H1 (cell line): ENCODE results near the gene ARSB.

ENCODE experiments used
- EZH2 ChIP-seq: fragments of 200-600 bp; sonication (generic); IDR thresholded peaks from 2 replicates; pipeline ENCODE4 v1.7.1; 2012; ENCODE audit warnings: low read depth, mild to moderate bottlenecking, moderate library complexity, low read length, inconsistent platforms; ENCODE audit not compliant: severe bottlenecking
- GTF2F1 ChIP-seq: IDR thresholded peaks from 2 replicates; pipeline ENCODE4 v1.6.1; 2012; ENCODE audit warnings: low read depth, low read length, improper control_type of control experiment, borderline replicate concordance
- TBP ChIP-seq: IDR thresholded peaks from 2 replicates; pipeline ENCODE4 v1.6.1; 2011; ENCODE audit warnings: low read depth, low read length, improper control_type of control experiment
- TF ChIP-seq, protein P1 (sequence below), 3 experiments: IDR thresholded peaks; 1 replicate in 2 of 3; 2 replicates in 1 of 3; pipeline versions ENCODE4 v1.5.1 to v1.6.1; 2011; ENCODE audit warnings: low read length in 3 of 3, mild to moderate bottlenecking in 3 of 3, inconsistent platforms in 2 of 3, low read depth in 1 of 3, moderate library complexity in 1 of 3; ENCODE audit not compliant: insufficient read depth in 1 of 3; ENCODE audit errors: control extremely low read depth in 1 of 3
- TF ChIP-seq, protein P2 (sequence below): IDR thresholded peaks from 2 replicates; pipeline ENCODE4 v1.6.1; 2011; ENCODE audit warnings: low read length, improper control_type of control experiment
- TF ChIP-seq, protein P3 (sequence below): IDR thresholded peaks from 2 replicates; pipeline ENCODE4 v1.6.1; 2012; ENCODE audit warnings: inconsistent platforms

DNA sequence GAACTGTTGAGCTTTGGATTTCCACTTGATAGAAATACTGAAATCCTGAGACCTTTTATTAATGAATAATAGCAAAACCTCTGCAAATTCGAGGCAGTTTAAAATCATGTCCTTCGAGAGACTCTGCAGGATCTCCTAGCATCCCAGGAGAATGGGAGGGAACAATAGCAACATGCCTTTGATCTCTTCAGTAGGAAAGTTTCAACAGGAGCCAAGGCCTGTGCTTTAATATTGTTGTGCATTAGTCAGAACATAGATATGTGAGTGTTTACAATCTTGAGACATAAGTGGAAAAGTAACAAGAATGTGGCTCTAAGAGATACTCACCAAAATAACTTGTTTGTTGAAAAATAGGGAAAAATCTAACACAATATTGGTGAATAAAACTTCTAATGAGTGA is 253.2 kb downstream of the ARSB start:
- TF ChIP-seq, protein P1, sequence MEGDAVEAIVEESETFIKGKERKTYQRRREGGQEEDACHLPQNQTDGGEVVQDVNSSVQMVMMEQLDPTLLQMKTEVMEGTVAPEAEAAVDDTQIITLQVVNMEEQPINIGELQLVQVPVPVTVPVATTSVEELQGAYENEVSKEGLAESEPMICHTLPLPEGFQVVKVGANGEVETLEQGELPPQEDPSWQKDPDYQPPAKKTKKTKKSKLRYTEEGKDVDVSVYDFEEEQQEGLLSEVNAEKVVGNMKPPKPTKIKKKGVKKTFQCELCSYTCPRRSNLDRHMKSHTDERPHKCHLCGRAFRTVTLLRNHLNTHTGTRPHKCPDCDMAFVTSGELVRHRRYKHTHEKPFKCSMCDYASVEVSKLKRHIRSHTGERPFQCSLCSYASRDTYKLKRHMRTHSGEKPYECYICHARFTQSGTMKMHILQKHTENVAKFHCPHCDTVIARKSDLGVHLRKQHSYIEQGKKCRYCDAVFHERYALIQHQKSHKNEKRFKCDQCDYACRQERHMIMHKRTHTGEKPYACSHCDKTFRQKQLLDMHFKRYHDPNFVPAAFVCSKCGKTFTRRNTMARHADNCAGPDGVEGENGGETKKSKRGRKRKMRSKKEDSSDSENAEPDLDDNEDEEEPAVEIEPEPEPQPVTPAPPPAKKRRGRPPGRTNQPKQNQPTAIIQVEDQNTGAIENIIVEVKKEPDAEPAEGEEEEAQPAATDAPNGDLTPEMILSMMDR (IDR thresholded peaks at IDR 0.05; ENCODE audit: control extremely low read depth in 1 of 3, insufficient read depth in 1 of 3, low read depth in 1 of 3, low read length in 3 of 3), result no peak
- no peak for TF ChIP-seq TBP
- no peak for TF ChIP-seq EZH2
- TF ChIP-seq, protein P2, sequence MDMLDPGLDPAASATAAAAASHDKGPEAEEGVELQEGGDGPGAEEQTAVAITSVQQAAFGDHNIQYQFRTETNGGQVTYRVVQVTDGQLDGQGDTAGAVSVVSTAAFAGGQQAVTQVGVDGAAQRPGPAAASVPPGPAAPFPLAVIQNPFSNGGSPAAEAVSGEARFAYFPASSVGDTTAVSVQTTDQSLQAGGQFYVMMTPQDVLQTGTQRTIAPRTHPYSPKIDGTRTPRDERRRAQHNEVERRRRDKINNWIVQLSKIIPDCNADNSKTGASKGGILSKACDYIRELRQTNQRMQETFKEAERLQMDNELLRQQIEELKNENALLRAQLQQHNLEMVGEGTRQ, result no peak
- no peak for TF ChIP-seq GTF2F1
- TF ChIP-seq, protein P3, sequence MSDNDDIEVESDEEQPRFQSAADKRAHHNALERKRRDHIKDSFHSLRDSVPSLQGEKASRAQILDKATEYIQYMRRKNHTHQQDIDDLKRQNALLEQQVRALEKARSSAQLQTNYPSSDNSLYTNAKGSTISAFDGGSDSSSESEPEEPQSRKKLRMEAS, result no peak
